ENCODE measurements around the gene MYH14.

MYH14 gene

GRCh38 chr19:50203281-50204080, at the start of gene MYH14:
Gene MYH14 (plus strand): TSS chr19:50203622. CDS start chr19:50210366, 6,744 bp downstream.
- peak in 1 of 6 experiments; percentile 1 for DNase-seq

DNA sequence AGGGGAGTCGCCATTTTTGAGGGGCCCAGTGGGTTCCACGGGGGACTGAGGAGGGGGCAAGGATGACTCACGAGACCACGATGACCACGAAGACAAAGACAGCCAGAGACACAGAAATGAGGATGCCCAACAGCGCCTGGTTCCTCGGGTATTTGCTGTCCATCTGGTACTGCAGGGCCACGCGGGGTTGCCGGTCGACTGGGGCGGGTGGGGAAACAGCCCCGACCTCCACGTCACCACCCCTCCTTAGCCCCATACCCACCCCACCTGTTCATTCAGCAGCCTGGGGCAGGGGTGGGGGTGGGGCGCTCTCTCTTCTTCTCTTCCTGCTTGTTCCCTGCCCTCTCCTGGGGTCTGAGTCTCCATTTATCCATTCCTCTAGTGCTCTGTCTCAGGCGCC, 48.9 kb upstream of the MYH14 start:
- no peak for DNase-seq

GRCh38 chr19:50155520-50156109, 47.8 kb upstream of the MYH14 start:
- no peak for DNase-seq

- DNase-seq, result no peak
These were observed 44.8 kb upstream of the MYH14 start for GRCh38 chr19:50158577-50158976.

DNA sequence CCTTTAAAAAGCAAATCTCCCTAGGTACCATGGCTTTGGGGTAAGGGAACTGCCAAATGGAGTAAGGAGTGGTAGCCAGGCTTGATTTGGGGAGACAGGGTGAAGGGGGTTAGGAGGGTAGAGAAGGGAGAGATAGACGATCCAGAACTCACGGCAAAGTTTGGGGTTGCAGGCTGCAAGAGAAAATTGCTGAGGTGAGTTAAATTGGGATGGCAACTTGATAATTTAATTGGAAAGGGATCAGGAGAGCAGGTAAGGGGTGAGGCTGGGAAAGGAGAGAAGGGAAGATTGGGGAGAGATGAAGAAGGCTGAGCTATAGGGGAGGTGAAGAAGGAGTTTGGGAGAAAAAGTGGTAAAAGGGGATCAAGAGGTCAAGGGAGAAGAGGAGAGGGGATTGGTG, 44.3 kb upstream of the MYH14 start:
- DNase-seq, result no peak

DNA sequence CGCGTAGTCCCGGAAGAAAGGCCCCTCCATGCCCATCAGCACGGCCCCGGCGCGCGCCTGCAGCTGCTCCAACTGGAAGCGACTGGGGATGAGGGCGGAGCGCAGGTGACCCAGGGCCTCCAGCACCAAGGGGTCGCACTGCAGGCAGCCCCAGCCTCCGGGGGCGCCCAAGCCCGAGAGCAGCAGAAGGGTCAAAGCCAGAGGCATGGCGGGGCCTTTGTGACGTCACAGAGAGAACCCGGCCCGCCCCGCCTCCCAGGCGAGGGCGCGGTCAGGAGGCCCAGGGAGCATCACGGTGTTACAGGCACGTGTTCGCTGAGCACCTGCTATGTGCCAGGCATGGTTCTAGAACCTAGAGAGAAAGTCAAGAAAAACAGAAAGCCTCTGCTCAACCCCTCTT, 40.4 kb upstream of the MYH14 start, which contains the start of gene IZUMO2:
Gene IZUMO2 (minus strand): TSS at position 294 of the 400 bp plus-strand sequence. CDS start 87 bp downstream, at position 207.
- no peak for DNase-seq

DNA sequence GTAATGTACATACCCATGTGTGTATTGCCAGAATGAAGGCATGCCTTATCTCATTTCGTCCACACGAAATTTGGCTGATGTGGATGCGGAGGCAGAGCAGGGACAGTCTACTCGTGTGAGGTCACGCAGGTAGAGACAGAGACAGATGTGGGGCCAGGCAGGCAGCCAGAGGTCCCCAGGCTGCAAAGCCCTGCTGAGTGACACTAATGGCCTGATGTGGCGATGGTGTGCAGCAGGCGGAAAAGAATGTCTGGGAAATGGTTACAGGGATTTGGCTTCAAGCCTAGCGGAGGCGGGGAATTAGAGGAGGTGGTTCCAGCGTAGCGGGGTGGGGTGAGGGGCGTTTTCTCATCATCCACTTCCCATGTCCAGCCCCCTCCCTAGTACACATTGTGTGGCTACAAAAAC, 36.1 kb upstream of the MYH14 start:
- DNase-seq, result no peak

DNA sequence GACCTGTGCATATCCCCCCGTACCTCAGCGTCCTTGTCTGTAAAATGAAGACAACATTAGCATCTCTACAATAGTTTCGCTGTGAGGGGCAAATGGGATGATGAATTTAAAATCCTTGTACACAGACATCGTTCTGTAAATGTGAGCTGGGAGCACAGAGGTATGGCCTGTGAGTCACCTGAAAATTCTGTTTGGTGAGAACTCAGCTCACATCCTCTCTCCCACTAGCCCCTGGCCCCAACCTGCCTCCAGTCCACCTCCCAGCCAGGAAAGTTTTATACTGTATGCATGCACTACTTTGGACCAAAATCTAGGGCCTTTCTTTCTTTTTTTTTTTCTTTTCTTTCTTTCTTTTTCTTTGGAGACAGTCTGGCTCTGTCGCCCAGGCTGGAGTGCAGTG, 31.7 kb upstream of the MYH14 start:
- no peak for DNase-seq

DNA sequence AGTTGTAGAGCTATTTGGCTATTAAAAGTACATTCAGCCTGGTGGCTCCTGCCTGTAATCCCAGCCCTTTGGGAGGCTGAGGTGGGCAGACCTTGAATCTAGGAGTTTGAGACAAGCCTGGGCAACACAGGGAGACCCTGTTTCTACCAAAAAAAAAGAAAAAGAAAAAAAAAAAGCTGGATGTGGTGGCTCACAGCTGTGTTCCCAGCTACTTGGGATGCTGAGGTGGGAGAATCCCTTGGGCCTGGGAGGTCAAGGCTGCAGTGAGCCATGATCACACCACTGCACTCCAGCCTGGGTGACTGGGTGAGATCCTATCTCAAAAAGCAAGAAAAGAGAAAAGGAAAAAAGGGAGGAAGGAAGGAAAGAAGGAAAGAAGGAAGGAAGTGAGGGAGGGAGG, 30.7 kb upstream of the MYH14 start:
- no peak for DNase-seq

- DNase-seq, result no peak
These were observed 30.3 kb upstream of the MYH14 start for GRCh38 chr19:50173127-50173526.

- DNase-seq, result no peak
These were observed 29.2 kb upstream of the MYH14 start for GRCh38 chr19:50174100-50174793.

GRCh38 chr19:50175924-50176323, 27.5 kb upstream of the MYH14 start:
- DNase-seq, result no peak

- no peak for DNase-seq
These were observed 26.6 kb upstream of the MYH14 start for GRCh38 chr19:50176775-50177174.

GRCh38 chr19:50178320-50178719, 25.1 kb upstream of the MYH14 start:
- DNase-seq, result no peak

DNA sequence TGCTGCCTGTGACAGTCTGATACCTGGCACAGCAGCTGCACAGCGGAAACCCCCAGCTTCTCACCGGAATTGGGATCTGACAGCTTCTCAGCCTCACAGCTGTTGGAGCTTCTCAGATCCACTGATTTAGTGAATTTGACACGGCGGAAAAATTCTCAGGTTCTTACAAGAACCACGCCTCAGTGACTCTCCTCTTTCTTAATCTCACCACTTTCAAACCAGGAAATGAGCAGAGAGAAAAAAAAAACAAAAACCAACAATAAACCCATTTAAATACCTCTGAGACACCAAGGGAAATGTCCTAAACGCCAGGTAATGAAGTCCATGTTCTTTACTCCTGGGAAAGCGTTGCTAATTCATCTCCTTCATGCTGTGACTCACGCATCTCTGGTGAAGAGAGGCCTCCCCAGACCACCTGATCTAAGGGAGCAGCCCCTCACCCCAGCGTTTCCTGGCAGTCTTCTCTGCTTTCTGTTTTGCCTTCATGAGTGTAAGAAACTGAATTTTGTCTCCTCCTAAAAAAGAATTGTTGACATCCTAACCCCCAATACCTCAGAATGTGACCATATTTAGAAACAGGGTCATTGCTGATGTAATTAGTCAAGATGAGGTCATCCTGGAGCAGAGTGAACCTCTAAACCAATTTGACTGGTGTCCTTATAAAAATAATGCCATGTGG, 24.4 kb upstream of the MYH14 start:
- DNase-seq, result no peak

- no peak for DNase-seq
These were observed 22.3 kb upstream of the MYH14 start for GRCh38 chr19:50181121-50181520.

GRCh38 chr19:50184196-50184595, 19.2 kb upstream of the MYH14 start:
- DNase-seq, result no peak

DNA sequence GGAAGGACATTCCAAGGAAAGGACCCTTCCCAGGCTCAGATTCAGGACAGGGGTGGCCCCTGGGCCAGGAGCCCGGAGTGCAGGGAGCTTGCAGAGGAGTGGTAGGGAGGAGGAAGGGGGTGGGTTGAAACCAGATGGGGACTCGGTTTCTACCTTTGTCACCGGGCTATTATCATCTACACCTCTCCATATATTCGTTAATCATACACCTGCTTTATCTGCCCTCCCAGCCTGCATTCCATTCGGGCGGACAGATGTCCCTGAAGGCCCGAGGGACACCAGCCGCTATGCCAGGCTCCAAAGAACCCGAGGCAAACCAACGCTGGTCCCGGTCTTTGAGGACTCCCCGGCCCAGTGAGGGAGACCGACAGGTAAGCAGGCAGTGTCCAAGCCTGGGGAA, 15.5 kb upstream of the MYH14 start:
- no peak for DNase-seq

DNA sequence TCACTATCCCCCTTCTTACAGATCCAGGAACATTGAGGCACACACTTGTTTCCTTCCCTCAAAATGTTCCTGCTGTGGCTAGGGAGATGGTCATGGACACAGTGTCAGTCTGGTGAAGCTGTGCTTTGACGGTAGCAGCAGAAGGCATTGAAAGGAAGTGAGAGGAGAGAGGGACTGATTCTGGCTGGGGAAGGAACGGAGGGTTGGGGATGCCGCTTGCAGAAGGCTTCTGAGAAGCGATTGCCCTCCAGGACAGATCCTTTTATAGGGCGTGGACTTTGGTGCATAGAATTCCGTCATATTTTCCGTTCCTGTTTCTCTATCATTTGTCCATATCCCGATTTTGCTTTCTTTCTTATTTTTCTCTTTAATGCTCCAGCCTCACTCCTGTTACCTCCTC, 14.1 kb upstream of the MYH14 start:
- no peak for DNase-seq

GRCh38 chr19:50190439-50190891, 13.0 kb upstream of the MYH14 start:
- no peak for DNase-seq

DNA sequence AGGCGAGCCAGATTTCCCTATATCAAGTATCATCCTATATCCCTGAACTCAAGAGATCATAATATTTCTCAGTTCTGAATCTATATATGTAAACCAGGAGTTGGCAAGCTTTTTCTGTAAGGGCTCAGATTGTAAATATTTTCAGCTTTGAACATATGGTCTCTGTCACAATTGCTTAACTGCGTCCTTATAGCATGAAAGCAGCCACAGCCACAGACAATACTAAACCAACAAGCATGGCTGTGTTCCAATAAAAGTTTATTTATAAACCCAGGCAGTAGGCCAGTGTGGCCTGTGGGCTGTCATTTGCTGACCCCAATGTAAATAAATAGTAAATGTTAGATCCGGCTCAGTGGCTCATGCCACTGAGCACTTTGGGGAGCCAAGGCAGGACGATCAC, 12.2 kb upstream of the MYH14 start:
- DNase-seq, result no peak

- DNase-seq, result no peak
These were observed 10.8 kb upstream of the MYH14 start for GRCh38 chr19:50192463-50193211.

GRCh38 chr19:50195224-50195623, 8.2 kb upstream of the MYH14 start:
- no peak for DNase-seq

Measured in stimulated activated naive CD4-positive, alpha-beta T cell (primary cell).